CD4-positive, alpha-beta T cell treated with Interleukin-4 for 4 hours (primary cell): ENCODE measurements around the gene ZMYND10.

Experiments
- DNase-seq: peaks from one replicate; pipeline ENCODE4 v3.0.0-alpha.2; 2020

Gene ZMYND10

DNA sequence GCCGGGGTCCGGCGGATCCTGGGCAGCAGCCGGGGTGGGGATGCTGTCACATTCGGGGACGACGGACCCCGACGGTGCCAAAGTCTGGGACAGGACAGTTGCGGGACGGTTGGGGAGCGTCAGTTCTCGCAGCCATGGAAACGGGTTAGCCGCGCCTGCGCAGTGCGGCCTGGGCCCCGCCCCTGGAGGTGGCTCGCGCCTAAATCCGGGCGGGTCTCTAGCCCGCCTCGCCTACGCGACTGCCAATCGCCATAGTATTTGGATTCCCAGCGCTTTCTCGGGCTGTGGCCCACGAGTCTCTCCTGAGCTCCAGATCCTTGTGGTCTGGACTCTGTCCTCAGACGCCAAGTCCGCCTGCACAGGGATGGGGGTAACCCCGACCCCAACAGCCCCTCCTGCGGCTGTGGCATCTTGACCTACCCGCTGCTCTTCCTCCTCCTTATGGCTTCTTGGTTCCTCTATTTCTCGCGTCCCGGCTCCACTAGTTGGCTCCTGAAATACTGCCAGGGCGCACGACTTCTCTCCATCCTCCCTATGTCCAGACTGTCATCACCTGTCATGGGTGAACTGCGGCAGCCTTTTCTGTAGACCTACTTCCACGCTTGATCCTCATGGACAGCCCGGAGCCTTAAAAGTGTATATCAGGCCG, at the start of gene ZMYND10:
Gene ZMYND10 (minus strand): TSS at position 147 of the 649 bp plus-strand sequence. CDS start 153 bp downstream, outside the sequence.
- peak; percentile 75 for DNase-seq

DNA sequence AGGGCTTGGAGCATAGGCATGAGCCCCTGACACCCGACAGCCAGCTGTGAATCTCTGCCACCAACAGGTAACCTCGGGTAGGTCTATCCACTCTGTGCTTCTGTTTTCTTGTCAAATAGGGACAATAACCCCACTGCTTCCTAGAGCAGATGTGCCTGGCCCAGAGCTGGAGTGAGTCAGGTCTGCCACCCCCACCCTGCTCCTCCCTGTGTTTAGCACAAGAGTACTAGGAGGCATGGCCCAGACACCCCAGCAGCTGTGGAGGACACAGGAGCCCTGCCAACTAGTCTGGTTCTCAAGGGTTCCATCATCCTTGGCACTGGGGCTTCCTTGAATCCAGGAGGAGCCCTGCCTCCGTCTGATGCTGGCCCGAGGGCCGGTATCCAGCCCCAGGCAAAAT, 47.5 kb upstream of the ZMYND10 start:
- no peak for DNase-seq

- DNase-seq: no peak
Measured at GRCh38 chr3:50392101-50392715, 46.7 kb upstream of the ZMYND10 start.

- no peak for DNase-seq
Measured at GRCh38 chr3:50390508-50391224, 45.1 kb upstream of the ZMYND10 start.

- no peak for DNase-seq
Measured at GRCh38 chr3:50389414-50389767, 43.9 kb upstream of the ZMYND10 start.

DNA sequence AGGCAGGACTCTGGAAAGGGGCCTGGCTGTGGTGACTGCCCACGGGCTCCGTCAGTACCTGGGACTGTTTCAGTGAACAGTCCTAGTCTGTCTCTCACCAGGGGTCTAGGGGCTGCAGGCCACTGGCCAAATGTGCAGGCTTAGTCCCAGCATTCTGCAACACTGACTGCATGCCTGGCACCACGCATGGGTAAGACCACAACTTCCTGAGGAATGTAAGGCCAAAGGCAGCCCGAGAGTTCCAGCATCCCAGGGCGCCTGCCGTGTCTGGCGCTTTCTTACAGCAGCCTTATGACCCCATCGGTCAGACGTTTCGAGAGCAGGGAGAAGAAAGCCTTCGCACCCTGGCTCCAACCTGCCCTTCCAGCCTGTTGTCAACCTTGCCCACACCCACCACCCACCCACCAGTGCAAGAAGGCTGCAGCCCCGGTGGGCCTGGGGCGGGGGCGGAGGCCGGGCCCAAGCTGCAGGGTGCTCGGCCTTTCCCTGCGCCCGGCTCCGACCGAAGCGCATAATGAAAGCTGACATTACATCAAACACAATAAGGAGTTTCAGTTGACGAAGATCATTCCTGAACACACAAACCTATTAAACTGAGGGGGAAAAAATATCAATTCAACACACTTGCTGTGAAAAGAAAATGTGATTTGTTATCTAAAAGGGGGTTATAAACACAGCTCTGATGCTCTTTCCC, 43.3 kb upstream of the ZMYND10 start:
- no peak for DNase-seq

DNA sequence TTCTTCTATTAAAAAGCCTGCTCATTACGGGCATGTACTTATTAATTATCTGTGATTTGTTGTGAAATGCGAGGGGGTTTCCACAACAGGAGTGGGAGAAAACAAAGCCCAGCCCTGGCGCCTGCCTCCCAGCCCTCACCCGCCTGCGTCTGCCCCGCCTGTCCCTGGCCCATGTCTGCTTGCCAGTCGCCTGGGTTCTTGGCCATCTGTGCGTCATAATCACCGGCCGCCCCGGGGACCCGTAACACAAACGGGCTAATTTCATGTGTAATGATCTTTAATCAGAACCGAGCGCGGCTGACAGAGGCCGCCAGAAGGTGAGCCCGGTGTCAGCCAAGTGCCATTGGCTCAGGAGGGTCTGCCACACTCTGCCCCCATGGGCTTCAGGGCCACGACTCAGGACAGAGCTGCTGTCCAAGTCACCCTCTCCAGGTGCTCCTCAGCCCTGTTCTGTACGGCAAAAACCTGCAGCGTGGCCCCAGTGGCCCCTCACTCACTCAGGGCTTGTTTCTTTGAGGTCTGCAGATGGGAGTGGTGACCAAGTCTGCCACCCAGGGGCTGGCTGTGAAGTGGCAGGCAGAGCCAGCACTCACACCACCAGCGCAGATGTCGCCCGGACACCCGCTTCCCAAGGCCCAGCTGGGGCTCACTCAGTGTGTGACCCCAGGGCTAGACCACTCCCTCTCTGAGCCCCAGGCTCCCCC, 42.6 kb upstream of the ZMYND10 start:
- DNase-seq: no peak

- DNase-seq: no peak
Measured at GRCh38 chr3:50385754-50386153, 40.2 kb upstream of the ZMYND10 start.

- DNase-seq: no peak
Measured at GRCh38 chr3:50383750-50384149, 38.2 kb upstream of the ZMYND10 start.

GRCh38 chr3:50382722-50383121, 37.2 kb upstream of the ZMYND10 start:
- no peak for DNase-seq

GRCh38 chr3:50381383-50381782, 35.9 kb upstream of the ZMYND10 start:
- DNase-seq: no peak

DNA sequence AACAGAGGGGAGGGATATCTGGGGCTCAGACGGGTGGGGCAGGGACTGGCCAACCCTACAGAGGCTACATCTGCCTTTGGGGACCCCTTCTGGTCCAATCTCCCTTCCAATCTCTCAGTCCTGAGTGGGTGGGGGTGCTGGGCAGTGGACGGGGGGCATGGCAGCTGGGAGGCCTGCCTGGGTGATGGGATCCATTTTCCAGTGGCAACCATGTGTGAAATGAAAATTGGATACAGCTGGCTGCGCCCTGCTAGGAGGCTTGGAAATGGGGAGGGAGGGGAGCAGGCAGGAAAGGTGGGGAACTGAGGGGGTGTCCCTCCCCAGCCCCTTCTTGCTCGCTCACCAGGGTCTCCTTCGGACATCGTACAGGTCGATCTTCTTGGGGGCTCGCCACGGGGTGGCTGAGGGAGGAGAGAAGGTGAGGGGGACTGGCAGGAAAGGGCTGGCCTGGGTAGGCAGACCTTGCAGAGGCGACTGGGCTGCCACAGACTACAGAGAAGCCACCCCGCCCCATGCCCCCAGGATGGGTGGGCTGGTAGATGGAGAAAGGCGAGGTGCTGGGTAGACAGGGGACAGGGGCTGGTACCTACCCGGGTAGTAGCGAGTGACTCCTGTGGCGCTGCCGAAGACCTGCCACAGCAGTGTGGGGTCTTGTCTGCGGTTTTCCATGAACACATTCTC, 35.0 kb upstream of the ZMYND10 start:
- DNase-seq: no peak

DNA sequence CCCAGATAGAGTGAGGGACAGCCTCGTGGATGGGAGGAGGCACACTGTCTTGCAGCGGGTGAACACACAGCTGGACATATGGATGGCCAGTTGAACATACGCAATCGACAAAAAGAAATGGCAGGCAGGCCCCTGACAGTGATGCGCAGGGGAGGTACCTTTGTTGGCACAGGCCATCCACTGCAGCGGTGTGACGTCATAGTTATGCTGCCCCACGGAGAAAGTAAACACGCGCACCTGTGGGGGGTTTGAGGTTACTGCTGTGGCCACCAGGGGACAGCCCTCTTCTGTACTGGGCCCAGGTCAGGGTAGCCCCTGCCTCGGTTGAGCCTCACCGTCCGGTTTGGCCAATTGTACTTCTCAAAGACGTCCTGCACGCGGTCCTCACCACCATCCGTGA, 33.2 kb upstream of the ZMYND10 start:
- DNase-seq: no peak

GRCh38 chr3:50378024-50378423, 32.5 kb upstream of the ZMYND10 start:
- no peak for DNase-seq

- DNase-seq: no peak
Measured at GRCh38 chr3:50375258-50375931, 29.9 kb upstream of the ZMYND10 start.

DNA sequence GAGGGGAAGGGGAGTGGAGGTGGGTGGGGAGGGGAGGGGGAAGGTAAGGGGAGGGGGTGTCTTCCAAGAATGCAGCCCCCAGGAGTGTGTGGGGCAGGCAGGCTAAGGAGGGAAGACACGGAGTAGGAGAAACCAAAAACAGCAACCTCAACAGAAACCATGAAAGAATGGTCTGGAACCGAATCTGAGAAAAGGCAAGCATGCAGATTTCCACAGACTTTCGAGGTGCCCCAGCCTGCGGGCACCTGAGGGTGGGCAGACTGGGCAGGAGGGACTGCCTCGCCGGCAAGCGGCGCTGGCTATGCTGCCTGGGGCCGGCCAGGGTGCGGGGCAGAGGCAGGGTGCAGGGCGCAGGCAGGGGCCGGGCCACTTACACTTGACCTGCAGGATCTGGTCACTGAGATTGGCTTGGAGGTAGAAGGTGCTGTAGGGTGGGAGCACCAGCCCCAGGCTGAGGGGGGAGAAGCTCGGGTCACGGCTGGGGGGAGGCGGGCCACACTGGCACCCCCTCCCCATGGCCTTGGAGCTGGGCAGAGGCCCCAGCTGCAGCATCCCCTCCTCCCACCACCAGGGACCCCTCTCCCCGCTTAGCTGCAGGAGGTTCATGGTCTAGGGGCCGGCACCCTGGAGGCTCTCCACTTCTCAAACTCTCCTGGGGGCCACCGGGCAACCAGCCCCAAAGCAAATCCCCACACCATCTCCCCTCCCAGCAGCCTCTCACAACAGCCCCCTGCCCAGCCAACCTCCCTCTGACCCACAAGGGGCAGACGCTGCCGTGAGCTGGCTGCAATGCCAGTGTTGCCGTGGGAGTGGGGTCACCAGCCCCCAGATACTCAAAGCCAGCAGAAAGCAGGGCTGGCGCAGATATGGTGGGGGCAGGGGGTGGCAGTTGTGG, 29.1 kb upstream of the ZMYND10 start:
- no peak for DNase-seq

GRCh38 chr3:50373146-50374051, 27.9 kb upstream of the ZMYND10 start:
- DNase-seq: no peak

DNA sequence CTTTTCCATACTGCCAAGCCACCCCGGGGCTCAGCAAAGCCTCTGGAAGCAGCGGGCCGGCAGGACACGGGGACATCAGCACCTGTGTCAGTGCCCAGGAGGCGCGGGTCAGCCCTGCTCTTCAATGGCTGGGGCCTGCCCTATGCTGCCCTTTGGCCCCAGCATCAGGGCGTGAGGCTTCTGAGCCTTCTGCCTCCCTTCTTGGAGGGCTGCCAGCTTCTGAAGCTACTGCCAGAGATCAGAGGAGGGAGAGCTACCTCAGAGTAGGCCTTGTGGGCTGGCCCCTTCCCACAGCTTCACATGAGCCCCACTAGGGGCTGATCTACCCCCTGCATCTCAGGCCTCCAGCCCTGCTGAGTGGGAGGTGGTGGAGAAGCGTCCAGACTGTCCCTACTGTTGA, 26.8 kb upstream of the ZMYND10 start:
- no peak for DNase-seq

DNA sequence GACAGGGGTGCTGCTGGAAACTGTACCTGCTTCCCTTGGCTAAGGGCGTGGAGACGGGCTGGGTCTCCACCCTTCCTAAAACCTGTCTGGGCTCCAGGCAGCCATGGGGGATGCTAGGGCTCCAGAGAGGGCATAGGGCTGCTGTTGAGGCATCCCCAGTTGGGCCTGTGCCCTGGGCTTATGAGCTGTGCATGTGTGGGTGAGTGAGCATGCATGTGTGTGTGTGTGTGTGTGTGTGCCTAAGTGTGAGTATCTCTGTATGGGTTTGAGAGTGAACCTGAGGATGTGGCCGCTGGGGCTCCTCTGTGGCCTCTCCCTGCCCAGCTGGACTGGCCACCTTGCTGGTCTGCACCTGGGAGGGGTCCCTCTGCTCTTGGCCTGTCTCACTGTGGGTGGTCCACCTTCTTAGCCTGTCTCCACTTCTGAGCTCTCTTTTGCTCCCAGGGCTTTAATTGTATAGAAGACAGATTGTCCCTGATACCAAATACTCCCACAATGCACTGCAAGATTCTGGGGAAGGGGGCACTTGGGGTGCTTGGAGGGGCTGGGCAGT, 25.7 kb upstream of the ZMYND10 start:
- no peak for DNase-seq
